ENCODE measurements around the gene COL27A1.

DNA sequence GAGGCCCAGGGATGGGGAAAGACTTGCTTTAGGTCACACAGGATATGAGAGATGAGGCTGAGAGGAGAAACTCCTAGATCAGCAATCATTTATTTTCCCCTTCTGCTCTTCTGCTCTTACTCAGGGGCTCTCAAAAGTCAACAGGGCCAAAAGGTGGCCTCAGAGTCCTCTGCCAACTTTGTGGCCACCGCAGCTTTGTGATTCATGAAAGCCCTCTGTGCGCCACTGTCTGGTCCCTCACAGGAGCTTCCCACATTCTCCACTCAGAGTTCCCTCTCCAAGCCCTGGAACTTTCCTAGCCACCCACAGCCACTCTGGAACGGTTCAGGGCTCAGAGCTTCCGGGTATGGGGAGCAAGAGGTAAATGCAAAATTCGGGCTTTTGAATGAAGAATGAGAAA, 82.4 kb downstream of the COL27A1 start:
- TF ChIP-seq, protein P1, sequence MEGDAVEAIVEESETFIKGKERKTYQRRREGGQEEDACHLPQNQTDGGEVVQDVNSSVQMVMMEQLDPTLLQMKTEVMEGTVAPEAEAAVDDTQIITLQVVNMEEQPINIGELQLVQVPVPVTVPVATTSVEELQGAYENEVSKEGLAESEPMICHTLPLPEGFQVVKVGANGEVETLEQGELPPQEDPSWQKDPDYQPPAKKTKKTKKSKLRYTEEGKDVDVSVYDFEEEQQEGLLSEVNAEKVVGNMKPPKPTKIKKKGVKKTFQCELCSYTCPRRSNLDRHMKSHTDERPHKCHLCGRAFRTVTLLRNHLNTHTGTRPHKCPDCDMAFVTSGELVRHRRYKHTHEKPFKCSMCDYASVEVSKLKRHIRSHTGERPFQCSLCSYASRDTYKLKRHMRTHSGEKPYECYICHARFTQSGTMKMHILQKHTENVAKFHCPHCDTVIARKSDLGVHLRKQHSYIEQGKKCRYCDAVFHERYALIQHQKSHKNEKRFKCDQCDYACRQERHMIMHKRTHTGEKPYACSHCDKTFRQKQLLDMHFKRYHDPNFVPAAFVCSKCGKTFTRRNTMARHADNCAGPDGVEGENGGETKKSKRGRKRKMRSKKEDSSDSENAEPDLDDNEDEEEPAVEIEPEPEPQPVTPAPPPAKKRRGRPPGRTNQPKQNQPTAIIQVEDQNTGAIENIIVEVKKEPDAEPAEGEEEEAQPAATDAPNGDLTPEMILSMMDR (IDR thresholded peaks at IDR 0.05), result no peak
- TF ChIP-seq POLR2A (IDR thresholded peaks at IDR 0.05), result no peak
